A549 (cell line): ENCODE measurements around the gene AMPD1. TPM values are rescaled to one million over a fixed set of nuclear protein-coding genes. Genes with fewer than 3 reads are reported as not detected.

ENCODE experiments used
- ATAC-seq, 2 experiments: fragments of 200-7000 bp in 1 of 2; fragments of >200 bp in 1 of 2; cut with Nextera tagmentation in 1 of 2; cut with Tn5 transposase in 1 of 2; 3 replicates each; pipeline versions ENCODE4 v1.8.0 to v1.9.1; 2018 to 2020; ENCODE audit warnings: mild to moderate bottlenecking in 1 of 2, moderate library complexity in 1 of 2
- CTCF ChIA-PET: fragments of 300-600 bp; sonication (Branson Sonifier 250); formaldehyde crosslinking; extraction: SDS; loops from one replicate; lab custom pipeline; 2021; ENCODE audit warnings: antibody characterized with exemption, inconsistent platforms; lab: Yijun Ruan, JAX
- POLR2A ChIA-PET: fragments of 350-600 bp; formaldehyde crosslinking; extraction: SDS; loops from one replicate; lab custom pipeline; 2021; ENCODE audit warnings: antibody characterized with exemption, inconsistent platforms; lab: Yijun Ruan, JAX
- DNase-seq, 2 experiments: peaks; one replicate each; pipeline versions ENCODE4 v3.0.0 to v3.0.0-alpha.2; 2011 to 2016; ENCODE audit warnings: low read depth in 1 of 2, low spot score in 1 of 2
- FAIRE-seq: peaks from 2 replicates; lab custom pipeline; 2011; peaks lifted over from hg19 to GRCh38; lab: Jason Lieb, UNC
- H3K27ac ChIP-seq, 2 experiments: fragments of >200 bp; sonication (Bioruptor Twin); formaldehyde crosslinking; 3 replicates each; pipeline ENCODE4 v1.5.1; 2016 to 2017
- H3K4me1 ChIP-seq: fragments of >200 bp; sonication (Bioruptor Twin); formaldehyde crosslinking; 3 replicates; pipeline ENCODE4 v1.6.1; 2016
- H3K4me2 ChIP-seq: fragments of >200 bp; sonication (Bioruptor Twin); formaldehyde crosslinking; 3 replicates; pipeline ENCODE4 v1.6.1; 2016
- H3K4me3 ChIP-seq: fragments of >200 bp; sonication (Bioruptor Twin); formaldehyde crosslinking; 3 replicates; pipeline ENCODE4 v1.5.1; 2016
- H3K9me3 ChIP-seq: fragments of >200 bp; sonication (Bioruptor Twin); formaldehyde crosslinking; 3 replicates; pipeline ENCODE4 v1.6.1; 2016
- BCL3 ChIP-seq: fragments of >200 bp; sonication (Bioruptor Twin); formaldehyde crosslinking; IDR thresholded peaks from 3 replicates; pipeline ENCODE4 v1.6.1; 2016
- CBX8 ChIP-seq: fragments of 200-600 bp; sonication (generic); IDR thresholded peaks from 2 replicates; pipeline ENCODE4 v1.6.1; 2016
- CEBPB ChIP-seq, 2 experiments: fragments of >200 bp in 1 of 2; sonication (Bioruptor Twin) in 1 of 2; formaldehyde crosslinking in 1 of 2; IDR thresholded peaks; 2 replicates each; pipeline ENCODE4 v1.6.1; 2012 to 2016
- CHD2 ChIP-seq: fragments of 150-350 bp; IDR thresholded peaks from 2 replicates; pipeline ENCODE4 v1.6.1; 2014; ENCODE audit warnings: low read length; ENCODE audit not compliant: partially characterized antibody
- CHD4 ChIP-seq: fragments of 200-600 bp; sonication (generic); IDR thresholded peaks from 2 replicates; pipeline ENCODE4 v1.6.1; 2016; ENCODE audit warnings: antibody characterized with exemption, mild to moderate bottlenecking, borderline replicate concordance
- E2F6 ChIP-seq: IDR thresholded peaks from 2 replicates; pipeline ENCODE4 v1.6.1; 2012; ENCODE audit warnings: low read depth, borderline replicate concordance
- EHF ChIP-seq: fragments of 250-450 bp; sonication (Bioruptor Pico); IDR thresholded peaks from 2 replicates; pipeline ENCODE4 v1.5.0; 2020; ENCODE audit warnings: mild to moderate bottlenecking
- EHMT2 ChIP-seq: fragments of 200-600 bp; sonication (generic); IDR thresholded peaks from 2 replicates; pipeline ENCODE4 v1.6.1; 2016; ENCODE audit warnings: antibody characterized with exemption, low read depth, mild to moderate bottlenecking, moderate library complexity
- ELK1 ChIP-seq: fragments of 150-350 bp; IDR thresholded peaks from 2 replicates; pipeline ENCODE4 v1.6.1; 2014; ENCODE audit warnings: low read depth, mild to moderate bottlenecking, low read length
- GATA3 ChIP-seq: IDR thresholded peaks from 2 replicates; pipeline ENCODE4 v1.6.1; 2012; ENCODE audit warnings: borderline replicate concordance
- HOXA7 ChIP-seq: fragments of 250-450 bp; sonication (Bioruptor Pico); IDR thresholded peaks from 2 replicates; pipeline ENCODE4 v1.5.0; 2020; ENCODE audit warnings: mild to moderate bottlenecking, moderate library complexity
- JUN ChIP-seq, 2 experiments: fragments of >200 bp; sonication (Bioruptor Twin); formaldehyde crosslinking; IDR thresholded peaks; 2 replicates in 1 of 2; 3 replicates in 1 of 2; pipeline ENCODE4 v1.6.1; 2016 to 2017
- JUNB ChIP-seq: fragments of >200 bp; sonication (Bioruptor Twin); formaldehyde crosslinking; IDR thresholded peaks from 2 replicates; pipeline ENCODE4 v1.6.1; 2016
- KDM1A ChIP-seq: fragments of 200-600 bp; sonication (generic); IDR thresholded peaks from 2 replicates; pipeline ENCODE4 v1.6.1; 2016; ENCODE audit warnings: low read depth, mild to moderate bottlenecking
- KDM5A ChIP-seq: fragments of 200-600 bp; sonication (generic); IDR thresholded peaks from 2 replicates; pipeline ENCODE4 v1.6.1; 2016; ENCODE audit warnings: antibody characterized with exemption, mild to moderate bottlenecking
- MAFK ChIP-seq: fragments of 450-650 bp; IDR thresholded peaks from 2 replicates; pipeline ENCODE4 v1.6.1; 2014; ENCODE audit not compliant: partially characterized antibody
- MAX ChIP-seq: IDR thresholded peaks from 2 replicates; pipeline ENCODE4 v1.6.1; 2012
- MYC ChIP-seq: IDR thresholded peaks from 2 replicates; pipeline ENCODE4 v1.6.1; 2012; ENCODE audit warnings: mild to moderate bottlenecking, inconsistent platforms, low read length, improper control_type of control experiment, borderline replicate concordance
- NFE2L2 ChIP-seq: fragments of 150-350 bp; conservative IDR thresholded peaks from 2 replicates; pipeline ENCODE4 v1.6.1; 2014; ENCODE audit warnings: low read length
- PBX3 ChIP-seq: IDR thresholded peaks from 2 replicates; pipeline ENCODE4 v1.6.1; 2012
- PHF8 ChIP-seq: fragments of 200-600 bp; sonication (generic); IDR thresholded peaks from 2 replicates; pipeline ENCODE4 v1.6.1; 2016; ENCODE audit warnings: low read depth, mild to moderate bottlenecking, antibody characterized with exemption, moderate library complexity, borderline replicate concordance
- POLR2A ChIP-seq: IDR thresholded peaks from 2 replicates; pipeline ENCODE4 v1.6.1; 2012; ENCODE audit warnings: mild to moderate bottlenecking, low read length
- POLR2AphosphoS2 ChIP-seq: conservative IDR thresholded peaks from 2 replicates; pipeline ENCODE4 v1.6.1; 2012; ENCODE audit warnings: low read length, improper control_type of control experiment, inconsistent platforms
- RARB ChIP-seq: fragments of 250-450 bp; sonication (Bioruptor Pico); IDR thresholded peaks from 2 replicates; pipeline ENCODE4 v1.8.0; 2021; ENCODE audit warnings: mild to moderate bottlenecking, moderate library complexity
- RFX5 ChIP-seq: fragments of 450-650 bp; IDR thresholded peaks from 2 replicates; pipeline ENCODE4 v1.7.1; 2014; ENCODE audit warnings: antibody characterized with exemption, mild to moderate bottlenecking, moderate library complexity
- TFCP2L1 ChIP-seq: fragments of 250-450 bp; sonication (Bioruptor Pico); IDR thresholded peaks from 2 replicates; pipeline ENCODE4 v1.5.0; 2021; ENCODE audit warnings: mild to moderate bottlenecking
- USF2 ChIP-seq: fragments of 450-650 bp; IDR thresholded peaks from 2 replicates; pipeline ENCODE4 v1.6.1; 2014; ENCODE audit warnings: antibody characterized with exemption
- ZC3H11A ChIP-seq: fragments of 450-650 bp; IDR thresholded peaks from 2 replicates; pipeline ENCODE4 v1.6.1; 2014; ENCODE audit warnings: antibody characterized with exemption, mild to moderate bottlenecking
- WGBS: methylation state at CpG from one replicate; pipeline ENCODE4 v1.1.6; 2017; ENCODE audit errors: missing lambda C conversion rate; 5-methylcytosine and 5-hydroxymethylcytosine counted together
- polyA plus RNA-seq, 4 experiments: library from polyadenylated mRNA; depleted of rRNA in 3 of 4; stranded (reverse); fragments of >200 nt; fragmentation: RNase III in 1 of 4; extraction: RNeasy Plus Mini Kit Qiagen cat#74134 plus additional on column Dnase treatment in 1 of 4; gene quantifications; 2 replicates in 3 of 4; 3 replicates in 1 of 4; pipeline ENCODE4 v1.2.3, GENCODE V29; 2011 to 2017

The AMPD1 gene
- polyA plus RNA-seq, 2 of the 4 experiments (the other 2 are of a cell fraction): not detected

- Histone ChIP-seq H3K4me2 (no peak overlapping the region), H3K27ac (no peak overlapping the region), H3K4me1 (peaks cover 15% of the 10 kb centered on the region; the same call in 1 of the 3 replicates), H3K4me3 (no peak overlapping the region), H3K9me3 (no peaks in the 10 kb centered on the region)
- ATAC-seq: no peak
- no peak for DNase-seq
- TF ChIP-seq RFX5 (no peak), POLR2AphosphoS2 (no peak), POLR2A (no peak)
- FAIRE-seq: no peak
- ChIA-PET POLR2A (no interaction called here), CTCF (interaction anchor here (0.9 kb wide), 1 partner anchor 11 kb away, joined by 4 read pairs; no protein-coding TSS in a partner anchor)
- 91% methylated on average over 11 of the region's 11 CpGs for WGBS
These were observed 23.5 kb upstream of the AMPD1 start for GRCh38 chr1:114718661-114719423.

GRCh38 chr1:114716304-114717170 lies 21.2 kb upstream of the AMPD1 start, which contains the start of gene NRAS:
Gene NRAS, minus strand, starts transcription at chr1:114716771. Its CDS starts 611 bp downstream, at chr1:114716160.
- Histone ChIP-seq H3K4me1 (peaks cover 15% of the 10 kb centered on the region; the same call in 1 of the 3 replicates), H3K27ac (peak within 1 kb of the TSS; percentile 93 to 97), H3K9me3 (no peaks in the 10 kb centered on the region), H3K4me2 (peak within 1 kb of the TSS; percentile 79), H3K4me3 (peak within 1 kb of the TSS; percentile 95)
- ATAC-seq: peak; percentile 94 to 96
- peak; percentile 62 to 85 for DNase-seq
- FAIRE-seq: no peak
- POLR2A ChIA-PET: interaction anchor here (1.2 kb wide), 1 partner anchor 9 kb away, joined by 3 read pairs; no protein-coding TSS in a partner anchor
- 2% methylated on average over 38 of the region's 38 CpGs for WGBS
- CTCF ChIA-PET: no interaction called here
- no peak for TF ChIP-seq CHD2
- TF ChIP-seq EHF (CRISPR knock-in tag): no peak
- TF ChIP-seq GATA3: no peak
- TF ChIP-seq PHF8: peak; percentile 79
- no peak for TF ChIP-seq RFX5
- peak; percentile 91 for TF ChIP-seq USF2
- no peak for TF ChIP-seq CBX8
- no peak for TF ChIP-seq ZC3H11A
- peak; percentile 96 for TF ChIP-seq MYC
- TF ChIP-seq PBX3: 0 out of 2 replicates have a peak, but pooled peaks have one; percentile 25
- no peak for TF ChIP-seq MAFK
- TF ChIP-seq EHMT2: no peak
- TF ChIP-seq JUN (IDR thresholded peaks at IDR 0.05): peak; percentile 59 to 78; a peak in 4 of 5 replicates
- peak; percentile 87; the same call in 2 of the 3 replicates for TF ChIP-seq BCL3
- TF ChIP-seq KDM5A: no peak
- TF ChIP-seq CEBPB (IDR thresholded peaks at IDR 0.05): no peak
- TF ChIP-seq TFCP2L1 (CRISPR knock-in tag): peak; percentile 36; the same call in 1 of the 2 replicates
- TF ChIP-seq E2F6: 0 out of 2 replicates have a peak, but pooled peaks have one; percentile 16
- TF ChIP-seq ELK1: peak; percentile 44; the same call in 1 of the 2 replicates
- TF ChIP-seq RARB (CRISPR knock-in tag): no peak
- TF ChIP-seq MAX: peak; percentile 97
- peak; percentile 37; the same call in 1 of the 2 replicates for TF ChIP-seq POLR2A
- no peak for TF ChIP-seq CHD4
- TF ChIP-seq KDM1A: no peak
- TF ChIP-seq NFE2L2: no peak
- TF ChIP-seq JUNB: no peak
- TF ChIP-seq HOXA7: peak; percentile 33; the same call in 1 of the 2 replicates
